ENCODE measurements around the gene PLXNB2.
A peak's percentile ranks its signal among the peaks of the same experiment; 100 is the strongest.
"Not testable (repeated sequence)": the region's sequence is repeated elsewhere in the genome, so short reads cannot be mapped to it uniquely, and the experiment has no call there.

The PLXNB2 gene

DNA sequence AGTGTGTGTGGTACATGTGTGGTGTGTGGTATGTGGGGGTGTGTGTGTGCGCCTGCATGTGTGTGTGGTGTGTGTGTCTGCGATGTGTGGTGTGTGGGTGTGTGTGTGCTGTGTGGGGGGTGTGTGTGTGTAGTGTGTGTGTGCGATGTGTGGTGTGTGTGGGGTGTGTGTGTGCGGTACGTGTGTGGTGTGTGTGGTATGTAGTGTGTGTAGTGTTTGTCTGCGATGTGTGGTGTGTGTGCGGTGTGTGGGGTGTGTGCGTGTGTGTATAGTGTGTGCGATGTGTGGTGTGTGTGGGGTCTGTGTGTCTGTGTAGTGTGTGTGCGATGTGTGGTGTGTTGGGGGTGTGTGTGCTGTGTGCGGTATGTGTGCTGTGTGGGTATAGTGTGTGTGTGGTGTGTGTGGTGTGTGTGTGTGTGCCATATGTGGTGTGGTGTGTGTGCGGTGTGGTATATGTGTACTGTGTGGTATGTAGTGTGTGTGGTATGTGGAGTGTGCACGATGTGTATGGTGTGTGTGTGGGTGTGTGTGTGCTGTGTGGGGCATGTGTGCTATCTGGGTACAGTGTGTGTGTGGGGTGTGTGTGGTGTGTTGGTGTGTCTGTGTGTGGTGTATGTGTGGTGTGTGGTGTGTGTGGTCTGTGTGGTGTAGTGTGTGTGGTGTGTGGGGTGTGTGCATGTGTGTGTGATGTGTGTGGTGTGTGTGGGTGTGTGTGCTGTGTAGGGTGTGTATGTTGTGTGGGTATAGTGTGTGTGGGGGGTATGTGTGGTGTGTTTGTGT is 30.0 kb upstream of the PLXNB2 start:
- no peak for FAIRE-seq

GRCh38 chr22:50334433-50334832 is 27.0 kb upstream of the PLXNB2 start:
- FAIRE-seq; DNase-seq (ENCODE audit: insufficient read length, low spot score): not testable (repeated sequence)

More for the DNA sequence above, 30.0 kb upstream of the PLXNB2 start:
- TF ChIP-seq CTCF (IDR thresholded peaks at IDR 0.05; ENCODE audit: insufficient read depth, missing control alignments) = no peak
- no peak for DNase-seq (ENCODE audit: insufficient read length, low spot score)

DNA sequence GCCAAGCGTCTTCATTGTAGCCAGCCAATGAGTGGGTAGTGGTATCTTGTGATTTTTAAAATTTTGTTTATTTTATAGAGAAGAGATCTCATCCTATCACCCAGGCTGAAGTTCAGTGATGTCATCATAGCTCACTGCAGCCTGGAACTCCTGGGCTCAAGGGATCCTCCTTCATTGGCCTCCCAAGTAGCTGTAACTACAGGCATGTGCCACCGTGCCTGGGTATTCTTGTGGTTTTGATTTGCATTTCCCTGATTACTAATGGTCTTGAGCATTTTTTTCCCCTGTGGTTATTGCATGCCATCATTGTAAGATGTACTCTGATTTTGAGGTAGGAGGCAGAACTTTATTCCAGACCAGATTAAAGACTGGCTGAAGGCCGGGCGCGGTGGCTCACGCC is 21.8 kb upstream of the PLXNB2 start:
- TF ChIP-seq CTCF (IDR thresholded peaks at IDR 0.05; ENCODE audit: insufficient read depth, missing control alignments) = no peak
- FAIRE-seq (no peak), DNase-seq (ENCODE audit: insufficient read length, low spot score) (no peak)

DNA sequence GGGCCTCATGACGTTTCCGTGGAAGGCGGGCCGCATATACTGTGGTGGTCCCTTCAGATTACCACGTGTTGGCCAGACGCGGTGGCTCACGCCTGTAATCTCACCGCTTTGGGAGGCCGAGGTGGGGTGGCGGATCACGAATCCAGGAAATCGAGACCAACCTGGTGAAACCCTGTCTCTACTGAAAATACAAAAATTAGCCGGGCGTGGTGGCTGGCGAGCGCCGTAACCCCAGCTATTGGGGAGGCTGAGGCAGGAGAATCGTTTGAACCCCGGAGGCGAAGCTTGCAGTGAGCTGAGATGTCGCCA is 20.2 kb upstream of the PLXNB2 start:
- FAIRE-seq (no peak), DNase-seq (ENCODE audit: insufficient read length, low spot score) (no peak)
- TF ChIP-seq CTCF (IDR thresholded peaks at IDR 0.05; ENCODE audit: insufficient read depth, missing control alignments) = no peak

DNA sequence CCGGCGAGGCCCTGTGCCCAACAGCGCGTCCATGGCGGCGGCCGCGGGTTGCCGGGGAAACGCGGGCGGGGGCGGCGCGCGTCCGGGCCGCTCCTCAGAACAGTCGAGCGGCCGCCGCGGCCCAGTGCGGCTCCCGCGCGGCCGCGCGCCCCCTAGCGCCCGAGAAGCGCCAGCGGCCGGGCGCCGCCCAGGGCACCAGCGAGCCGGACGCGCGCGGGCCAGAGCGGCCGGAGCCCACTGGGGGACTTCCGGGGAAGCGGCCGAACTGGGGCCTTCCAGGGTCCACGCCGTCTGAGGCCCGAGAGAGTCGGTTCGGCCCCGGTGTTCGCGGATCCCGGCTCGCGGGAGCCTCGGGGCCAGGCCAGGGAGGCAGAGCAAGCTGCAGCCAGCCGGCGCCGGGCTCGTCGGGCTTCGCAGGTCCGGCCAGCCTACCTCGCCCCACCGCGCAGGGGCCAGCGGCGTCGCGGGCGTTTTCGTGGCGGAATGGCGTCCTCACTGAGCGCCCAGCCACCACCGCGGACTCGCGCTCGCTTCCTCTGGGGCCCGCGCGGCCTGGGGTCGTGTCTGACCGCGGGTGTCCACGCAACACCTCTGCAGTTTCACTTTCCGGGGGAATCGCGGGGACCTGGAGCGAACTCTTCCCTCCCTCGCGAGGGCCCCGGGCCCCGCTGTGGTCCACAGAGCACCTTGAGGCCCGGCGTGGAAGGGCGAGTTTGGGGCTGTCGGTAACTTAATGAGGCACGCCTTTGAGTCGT is 19.7 kb upstream of the PLXNB2 start, which contains the start of gene DENND6B:
TSS of gene DENND6B (minus strand) at position 57 of the 755 bp plus-strand sequence. CDS start at position 33, 24 bp downstream.
- FAIRE-seq (no peak), DNase-seq (ENCODE audit: insufficient read length, low spot score) (peak; percentile 47)
- TF ChIP-seq CTCF (IDR thresholded peaks at IDR 0.05; ENCODE audit: insufficient read depth, missing control alignments) = peak; percentile 47

DNA sequence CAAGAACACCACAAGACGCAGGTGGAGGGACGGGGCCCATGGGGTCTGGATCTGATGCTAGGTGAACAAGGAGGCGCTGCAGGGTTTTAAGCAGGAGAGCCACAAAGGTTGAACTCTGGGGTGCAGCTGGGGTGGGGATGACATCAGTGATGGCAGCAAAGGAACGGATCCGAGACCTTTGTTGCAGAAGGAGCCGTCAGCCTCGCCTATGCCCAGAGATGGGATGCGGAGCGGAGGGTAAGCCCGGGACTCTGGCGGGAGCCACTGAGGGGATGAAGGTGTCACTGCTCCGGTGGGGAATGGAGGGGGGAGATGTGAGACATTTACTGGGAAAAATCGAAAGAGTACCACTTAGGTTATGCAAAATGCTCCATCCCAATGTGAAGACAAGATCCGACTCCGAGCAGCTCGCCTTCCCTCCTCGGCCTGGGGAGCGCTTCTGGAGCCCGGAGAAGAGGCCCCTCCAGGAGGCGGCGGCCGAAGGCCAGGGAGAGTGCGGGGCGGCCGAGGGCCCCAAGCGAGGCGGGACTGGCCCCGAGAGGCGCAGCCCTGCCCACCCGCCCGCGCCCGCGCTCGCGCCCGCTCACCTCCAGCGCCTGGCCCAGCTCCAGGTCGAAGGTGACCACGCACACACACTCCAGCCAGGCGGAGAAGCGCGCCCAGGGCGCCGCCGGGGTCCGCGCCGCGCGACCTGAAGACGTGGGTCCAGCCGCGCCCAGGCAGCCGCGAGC is 18.9 kb upstream of the PLXNB2 start:
- no peak for TF ChIP-seq CTCF (IDR thresholded peaks at IDR 0.05; ENCODE audit: insufficient read depth, missing control alignments)
- no peak for FAIRE-seq
- no peak for DNase-seq (ENCODE audit: insufficient read length, low spot score)

DNA sequence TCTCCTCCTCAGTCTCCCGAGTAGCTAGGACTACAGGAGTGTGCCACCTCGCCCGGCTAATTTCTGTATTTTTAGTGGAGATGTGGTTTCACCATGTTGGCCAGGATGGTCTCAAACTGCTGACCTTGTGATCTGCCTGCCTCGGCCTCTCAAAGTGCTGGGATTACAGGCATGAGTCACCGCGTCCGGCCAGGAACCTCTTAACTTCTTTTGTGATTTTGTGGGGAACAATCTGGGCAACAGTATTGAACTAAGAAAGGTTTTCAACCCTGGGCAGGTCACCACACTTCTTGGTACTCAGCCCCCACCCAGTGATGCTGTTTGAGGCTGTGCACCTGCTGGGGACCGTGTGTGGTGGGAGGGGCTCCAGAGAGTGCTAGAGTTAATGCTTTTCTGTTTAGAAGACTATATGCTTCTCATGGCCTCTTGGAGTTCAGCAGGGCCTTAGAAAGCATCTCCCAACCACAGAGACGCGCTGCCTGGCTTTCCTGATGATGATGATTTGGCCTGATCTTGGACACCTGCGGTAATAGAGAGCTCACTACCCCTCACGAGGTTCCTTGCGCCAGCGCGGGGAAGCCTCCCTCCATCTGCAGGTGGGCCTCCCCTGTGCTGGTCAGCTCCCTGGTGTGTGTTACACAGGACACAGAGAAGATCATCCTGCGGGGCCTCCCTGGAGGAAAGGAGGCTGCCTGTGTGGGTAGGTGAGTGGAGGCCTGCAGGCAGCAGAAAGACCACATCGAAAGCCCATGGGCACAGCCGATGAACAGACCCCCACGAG is 18.2 kb upstream of the PLXNB2 start:
- TF ChIP-seq CTCF (IDR thresholded peaks at IDR 0.05; ENCODE audit: insufficient read depth, missing control alignments) = no peak
- DNase-seq (ENCODE audit: insufficient read length, low spot score) (no peak), FAIRE-seq (no peak)

Data from D721Med (cell line).